Activated naive CD8-positive, alpha-beta T cell treated with anti-CD3 and anti-CD28 coated beads, Interleukin-2, amount 50 U/mL, for 16 hours (primary cell): ENCODE measurements around the gene LURAP1L.

Source experiments
- DNase-seq: peaks from one replicate; pipeline ENCODE4 v3.0.0-alpha.2; 2020; ENCODE audit warnings: low read depth, low spot score

LURAP1L gene

GRCh38 chr9:12812710-12813109 is 37.9 kb downstream of the LURAP1L start:
- DNase-seq, result no peak

- no peak for DNase-seq
These were observed 38.7 kb downstream of the LURAP1L start for GRCh38 chr9:12813533-12813932.

- no peak for DNase-seq
These were observed 39.4 kb downstream of the LURAP1L start for GRCh38 chr9:12813960-12814876.

- DNase-seq, result no peak
These were observed 40.0 kb downstream of the LURAP1L start for GRCh38 chr9:12814877-12815237.

- DNase-seq, result no peak
These were observed 41.1 kb downstream of the LURAP1L start for GRCh38 chr9:12815888-12816287.

- no peak for DNase-seq
These were observed 41.9 kb downstream of the LURAP1L start for GRCh38 chr9:12816656-12817101.

GRCh38 chr9:12817702-12818101 is 42.9 kb downstream of the LURAP1L start:
- DNase-seq, result no peak

- no peak for DNase-seq
These were observed 43.7 kb downstream of the LURAP1L start for GRCh38 chr9:12818431-12819000.

- DNase-seq, result no peak
These were observed 44.8 kb downstream of the LURAP1L start for GRCh38 chr9:12819436-12820185.

GRCh38 chr9:12822111-12822510 is 47.3 kb downstream of the LURAP1L start:
- DNase-seq, result no peak

GRCh38 chr9:12826924-12827565 is 52.2 kb downstream of the LURAP1L start:
- DNase-seq, result no peak

- no peak for DNase-seq
These were observed 58.9 kb downstream of the LURAP1L start for GRCh38 chr9:12833701-12834100.

GRCh38 chr9:12838546-12838945 is 63.7 kb downstream of the LURAP1L start:
- DNase-seq, result no peak

GRCh38 chr9:12843735-12844134 is 68.9 kb downstream of the LURAP1L start:
- DNase-seq, result no peak

GRCh38 chr9:12846035-12846434 is 71.2 kb downstream of the LURAP1L start:
- DNase-seq, result no peak

- DNase-seq, result no peak
These were observed 72.7 kb downstream of the LURAP1L start for GRCh38 chr9:12847561-12847960.

- no peak for DNase-seq
These were observed 74.7 kb downstream of the LURAP1L start for GRCh38 chr9:12849486-12850003.

- DNase-seq, result no peak
These were observed 76.7 kb downstream of the LURAP1L start for GRCh38 chr9:12851341-12852090.

GRCh38 chr9:12853051-12853450 is 78.2 kb downstream of the LURAP1L start:
- DNase-seq, result no peak

- DNase-seq, result no peak
These were observed 79.4 kb downstream of the LURAP1L start for GRCh38 chr9:12854221-12854620.

GRCh38 chr9:12855066-12855465 is 80.2 kb downstream of the LURAP1L start:
- no peak for DNase-seq
